K562 (cell line): ENCODE data around the gene NCDN. TPM values are rescaled to one million over a fixed set of nuclear protein-coding genes. Genes with fewer than 3 reads are reported as not detected.

Source experiments
- CGGBP1 ChIP-seq: fragments of 250-450 bp; sonication (Bioruptor Pico); IDR thresholded peaks from 2 replicates; pipeline ENCODE4 v1.9.0; 2021; ENCODE audit warnings: mild to moderate bottlenecking
- E2F3 ChIP-seq: fragments of 250-450 bp; sonication (Bioruptor Pico); IDR thresholded peaks from 2 replicates; pipeline ENCODE4 v1.4.0; 2020; ENCODE audit warnings: mild to moderate bottlenecking
- E2F5 ChIP-seq: sonication (generic); formaldehyde crosslinking; IDR thresholded peaks from 2 replicates; pipeline ENCODE4 v1.8.0; 2022; ENCODE audit warnings: mild to moderate bottlenecking, missing genetic modification reagents
- HDAC3 ChIP-seq: fragments of 450-650 bp; IDR thresholded peaks from 2 replicates; pipeline ENCODE4 v1.6.1; 2018; ENCODE audit warnings: borderline replicate concordance, mild to moderate bottlenecking, moderate library complexity; ENCODE audit not compliant: partially characterized antibody
- MCM5 ChIP-seq: fragments of 450-650 bp; IDR thresholded peaks from 2 replicates; pipeline ENCODE4 v1.6.1; 2016; ENCODE audit warnings: low read depth
- MNT ChIP-seq, 2 experiments: fragments of 450-650 bp; conservative IDR thresholded peaks; 2 replicates each; pipeline ENCODE4 v1.6.1; 2017; ENCODE audit warnings: mild to moderate bottlenecking in 2 of 2, moderate library complexity in 2 of 2
- SAFB2 ChIP-seq: fragments of 200-400 bp; formaldehyde crosslinking; IDR thresholded peaks from 2 replicates; pipeline ENCODE4 v1.6.1; 2018; ENCODE audit warnings: borderline replicate concordance, low read length, low read depth, moderate library complexity; ENCODE audit not compliant: severe bottlenecking
- SIX5 ChIP-seq, 2 experiments: IDR thresholded peaks; 2 replicates each; pipeline ENCODE4 v1.6.1; 2011; ENCODE audit warnings: low read length in 2 of 2, borderline replicate concordance in 1 of 2, low read depth in 1 of 2, mild to moderate bottlenecking in 1 of 2, moderate library complexity in 1 of 2; ENCODE audit not compliant: insufficient read depth in 1 of 2
- ZBTB2 ChIP-seq: fragments of 450-650 bp; IDR thresholded peaks from 2 replicates; pipeline ENCODE4 v1.6.1; 2016; ENCODE audit warnings: antibody characterized with exemption
- ZBTB8A ChIP-seq: fragments of 450-650 bp; IDR thresholded peaks from 2 replicates; pipeline ENCODE4 v1.6.1; 2018; ENCODE audit warnings: mild to moderate bottlenecking, moderate library complexity; ENCODE audit not compliant: partially characterized antibody
- ZC3H11A ChIP-seq: IDR thresholded peaks from 2 replicates; pipeline ENCODE4 v1.6.1; 2012; ENCODE audit warnings: low read depth, low read length, improper control_type of control experiment
- ZMIZ1 ChIP-seq, 2 experiments: fragments of 150-350 bp in 1 of 2; IDR thresholded peaks; 2 replicates each; pipeline ENCODE4 v1.6.1; 2012 to 2016; ENCODE audit warnings: low read depth in 2 of 2, low read length in 2 of 2, mild to moderate bottlenecking in 1 of 2, moderate library complexity in 1 of 2
- ZNF143 ChIP-seq: sonication (generic); formaldehyde crosslinking; IDR thresholded peaks from 2 replicates; pipeline ENCODE4 v1.9.0; 2022; ENCODE audit warnings: mild to moderate bottlenecking, missing genetic modification reagents
- ZNF175 ChIP-seq: fragments of 200-800 bp; sonication (Bioruptor generic); IDR thresholded peaks from 2 replicates; pipeline ENCODE4 v1.6.1; 2016; ENCODE audit warnings: low read depth, mild to moderate bottlenecking, missing genetic modification characterization, missing compliant biosample characterization
- ZNF561 ChIP-seq: fragments of 450-650 bp; formaldehyde crosslinking; conservative IDR thresholded peaks from 2 replicates; pipeline ENCODE4 v1.4.0; 2020; ENCODE audit warnings: mild to moderate bottlenecking, moderate library complexity
- ZNF830 ChIP-seq: fragments of 250-450 bp; sonication (Bioruptor Pico); IDR thresholded peaks from 2 replicates; pipeline ENCODE4 v1.5.0; 2021; ENCODE audit warnings: mild to moderate bottlenecking
- polyA plus RNA-seq, 8 experiments: library from polyadenylated mRNA; depleted of rRNA in 4 of 8; stranded (reverse) in 5 of 8; unstranded in 3 of 8; fragments of >200 nt; fragmentation: Nextera tagmentation in 2 of 8; fragmentation: Illumina TruSeq in 1 of 8; extraction: Ambion mirVana in 2 of 8; extraction: Trizol in 1 of 8; gene quantifications; 2 replicates each; pipeline versions ENCODE4 v1.2.1 to v1.2.3, GENCODE V29; 2011 to 2014; ENCODE audit warnings: inconsistent platforms in 1 of 8, missing spikeins in 1 of 8
- total RNA-seq, 7 experiments: library from RNA; depleted of rRNA in 6 of 7; stranded (reverse); fragments of >200 nt in 6 of 7; fragmentation: Illumina TruSeq in 2 of 7; extraction: Trizol in 2 of 7; gene quantifications; 2 replicates each; pipeline versions ENCODE4 v1.2.1 to v1.2.3, GENCODE V29; 2011 to 2021; ENCODE audit warnings: low replicate concordance in 1 of 7
- TF ChIP-seq, protein P1 (sequence below): fragments of 450-650 bp; IDR thresholded peaks from one replicate; pipeline ENCODE4 v1.6.1; 2018; ENCODE audit warnings: mild to moderate bottlenecking, moderate library complexity; ENCODE audit not compliant: partially characterized antibody

NCDN gene
- total and polyA plus RNA-seq, 9 of the 15 experiments (the other 6 are each of a cell fraction or from before 2014, with no cell fraction given), result 1.9 to 35.1 (median 10.7) TPM

DNA sequence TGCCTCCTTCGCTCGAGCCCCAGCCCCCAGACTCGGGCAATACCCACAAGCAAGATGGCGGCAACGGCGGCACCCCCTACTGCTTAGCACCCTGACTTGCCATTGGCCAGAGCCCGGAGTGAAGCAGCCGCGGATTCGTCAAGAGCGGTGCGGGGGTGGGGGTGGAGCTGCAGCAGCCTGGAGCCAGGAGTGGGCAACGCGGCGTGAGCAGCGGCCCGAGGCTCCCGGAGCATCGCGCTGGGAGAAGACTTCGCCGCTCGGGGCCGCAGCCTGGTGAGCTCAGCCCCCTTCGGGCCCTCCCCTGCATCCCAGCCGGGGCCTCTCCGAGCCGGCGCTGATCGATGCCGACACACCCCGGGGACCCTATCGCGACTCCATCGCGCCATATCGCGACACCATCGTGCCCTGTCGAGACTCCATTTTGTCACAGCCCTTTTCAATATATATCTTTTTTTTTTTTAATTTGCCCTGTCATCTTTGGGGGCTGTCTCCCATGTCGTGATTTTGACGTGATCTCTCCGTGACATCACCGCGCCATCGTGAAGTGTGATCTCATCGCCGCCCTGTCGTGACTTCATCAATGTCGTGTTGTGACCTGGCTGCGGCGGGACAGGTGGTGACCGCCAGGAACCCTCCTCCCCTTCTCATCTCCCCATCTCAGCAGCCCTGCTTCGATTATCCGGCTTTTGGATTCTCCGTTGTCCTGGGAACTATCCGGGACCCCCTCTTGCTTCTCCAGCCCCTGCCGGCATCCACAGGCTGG, at the start of gene NCDN (continued):
- TF ChIP-seq E2F3 (CRISPR knock-in tag) (0 out of 2 replicates have a peak, but pooled peaks have one; percentile 33), ZBTB8A (no peak), ZBTB2 (peak; percentile 80), ZMIZ1 (IDR thresholded peaks at IDR 0.05; ENCODE audit: low read depth in 2 of 2, low read length in 2 of 2) (0 out of 4 replicates have a peak, but pooled peaks of 1 of the 2 experiments have one; percentile 10), ZC3H11A (no peak), CGGBP1 (no peak), MCM5 (no peak), ZNF830 (no peak), E2F5 (CRISPR knock-in tag) (peak; percentile 60; the same call in 1 of the 2 replicates), SIX5 (IDR thresholded peaks at IDR 0.05; ENCODE audit: borderline replicate concordance in 1 of 2, insufficient read depth in 1 of 2, low read depth in 1 of 2, low read length in 2 of 2) (peak; percentile 91 to 95), ZNF561 (CRISPR knock-in tag) (no peak), MNT (conservative IDR thresholded peaks at IDR 0.05) (peak; percentile 92 to 95), ZNF143 (CRISPR knock-in tag) (no peak; the same call in 1 of the 2 replicates), HDAC3 (no peak), ZNF175 (CRISPR knock-in tag) (0 out of 2 replicates have a peak, but pooled peaks have one; percentile 68), SAFB2 (no peak)
- TF ChIP-seq, protein P1, sequence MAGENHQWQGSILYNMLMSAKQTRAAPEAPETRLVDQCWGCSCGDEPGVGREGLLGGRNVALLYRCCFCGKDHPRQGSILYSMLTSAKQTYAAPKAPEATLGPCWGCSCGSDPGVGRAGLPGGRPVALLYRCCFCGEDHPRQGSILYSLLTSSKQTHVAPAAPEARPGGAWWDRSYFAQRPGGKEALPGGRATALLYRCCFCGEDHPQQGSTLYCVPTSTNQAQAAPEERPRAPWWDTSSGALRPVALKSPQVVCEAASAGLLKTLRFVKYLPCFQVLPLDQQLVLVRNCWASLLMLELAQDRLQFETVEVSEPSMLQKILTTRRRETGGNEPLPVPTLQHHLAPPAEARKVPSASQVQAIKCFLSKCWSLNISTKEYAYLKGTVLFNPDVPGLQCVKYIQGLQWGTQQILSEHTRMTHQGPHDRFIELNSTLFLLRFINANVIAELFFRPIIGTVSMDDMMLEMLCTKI, result no peak
